ENCODE measurements around the gene LYZL6.

GRCh38 chr17:35942588-35943186 lies 826 bp downstream of the LYZL6 start:
- TF ChIP-seq CTCF (IDR thresholded peaks at IDR 0.05; ENCODE audit: borderline replicate concordance, extremely low read depth, low read length, poor library complexity, severe bottlenecking) (no peak), EZH2 (IDR thresholded peaks at IDR 0.05; ENCODE audit: borderline replicate concordance, low read depth, low read length, severe bottlenecking) (no peak)
